A549 (cell line): Measurements from ENCODE around the gene PRR7. TPM values are rescaled to one million over a fixed set of nuclear protein-coding genes. Genes with fewer than 3 reads are reported as not detected.
A peak's percentile ranks its signal among the peaks of the same experiment; 100 is the strongest.

Experiments used
- ATAC-seq, 2 experiments: fragments of 200-7000 bp in 1 of 2; fragments of >200 bp in 1 of 2; cut with Nextera tagmentation in 1 of 2; cut with Tn5 transposase in 1 of 2; 3 replicates each; pipeline versions ENCODE4 v1.8.0 to v1.9.1; 2018 to 2020; ENCODE audit warnings: mild to moderate bottlenecking in 1 of 2, moderate library complexity in 1 of 2
- CTCF ChIA-PET: fragments of 300-600 bp; sonication (Branson Sonifier 250); formaldehyde crosslinking; extraction: SDS; loops from one replicate; lab custom pipeline; 2021; ENCODE audit warnings: antibody characterized with exemption, inconsistent platforms; lab: Yijun Ruan, JAX
- POLR2A ChIA-PET: fragments of 350-600 bp; formaldehyde crosslinking; extraction: SDS; loops from one replicate; lab custom pipeline; 2021; ENCODE audit warnings: antibody characterized with exemption, inconsistent platforms; lab: Yijun Ruan, JAX
- DNase-seq, 2 experiments: peaks; one replicate each; pipeline versions ENCODE4 v3.0.0 to v3.0.0-alpha.2; 2011 to 2016; ENCODE audit warnings: low read depth in 1 of 2, low spot score in 1 of 2
- FAIRE-seq: peaks from 2 replicates; lab custom pipeline; 2011; peaks lifted over from hg19 to GRCh38; lab: Jason Lieb, UNC
- H3K27ac ChIP-seq, 2 experiments: fragments of >200 bp; sonication (Bioruptor Twin); formaldehyde crosslinking; 3 replicates each; pipeline ENCODE4 v1.5.1; 2016 to 2017
- H3K4me1 ChIP-seq: fragments of >200 bp; sonication (Bioruptor Twin); formaldehyde crosslinking; 3 replicates; pipeline ENCODE4 v1.6.1; 2016
- H3K4me2 ChIP-seq: fragments of >200 bp; sonication (Bioruptor Twin); formaldehyde crosslinking; 3 replicates; pipeline ENCODE4 v1.6.1; 2016
- H3K4me3 ChIP-seq: fragments of >200 bp; sonication (Bioruptor Twin); formaldehyde crosslinking; 3 replicates; pipeline ENCODE4 v1.5.1; 2016
- H3K9me3 ChIP-seq: fragments of >200 bp; sonication (Bioruptor Twin); formaldehyde crosslinking; 3 replicates; pipeline ENCODE4 v1.6.1; 2016
- CHD2 ChIP-seq: fragments of 150-350 bp; IDR thresholded peaks from 2 replicates; pipeline ENCODE4 v1.6.1; 2014; ENCODE audit warnings: low read length; ENCODE audit not compliant: partially characterized antibody
- CHD4 ChIP-seq: fragments of 200-600 bp; sonication (generic); IDR thresholded peaks from 2 replicates; pipeline ENCODE4 v1.6.1; 2016; ENCODE audit warnings: antibody characterized with exemption, mild to moderate bottlenecking, borderline replicate concordance
- E2F6 ChIP-seq: IDR thresholded peaks from 2 replicates; pipeline ENCODE4 v1.6.1; 2012; ENCODE audit warnings: low read depth, borderline replicate concordance
- EHMT2 ChIP-seq: fragments of 200-600 bp; sonication (generic); IDR thresholded peaks from 2 replicates; pipeline ENCODE4 v1.6.1; 2016; ENCODE audit warnings: antibody characterized with exemption, low read depth, mild to moderate bottlenecking, moderate library complexity
- EP300 ChIP-seq, 2 experiments: fragments of >200 bp; sonication (Bioruptor Twin); formaldehyde crosslinking; IDR thresholded peaks; 2 replicates in 1 of 2; 3 replicates in 1 of 2; pipeline ENCODE4 v1.6.1; 2016 to 2017
- HDAC2 ChIP-seq: fragments of 200-600 bp; sonication (generic); IDR thresholded peaks from 2 replicates; pipeline ENCODE4 v1.6.1; 2016
- HOXA7 ChIP-seq: fragments of 250-450 bp; sonication (Bioruptor Pico); IDR thresholded peaks from 2 replicates; pipeline ENCODE4 v1.5.0; 2020; ENCODE audit warnings: mild to moderate bottlenecking, moderate library complexity
- JUN ChIP-seq, 2 experiments: fragments of >200 bp; sonication (Bioruptor Twin); formaldehyde crosslinking; IDR thresholded peaks; 2 replicates in 1 of 2; 3 replicates in 1 of 2; pipeline ENCODE4 v1.6.1; 2016 to 2017
- JUNB ChIP-seq: fragments of >200 bp; sonication (Bioruptor Twin); formaldehyde crosslinking; IDR thresholded peaks from 2 replicates; pipeline ENCODE4 v1.6.1; 2016
- PHF8 ChIP-seq: fragments of 200-600 bp; sonication (generic); IDR thresholded peaks from 2 replicates; pipeline ENCODE4 v1.6.1; 2016; ENCODE audit warnings: low read depth, mild to moderate bottlenecking, antibody characterized with exemption, moderate library complexity, borderline replicate concordance
- RARB ChIP-seq: fragments of 250-450 bp; sonication (Bioruptor Pico); IDR thresholded peaks from 2 replicates; pipeline ENCODE4 v1.8.0; 2021; ENCODE audit warnings: mild to moderate bottlenecking, moderate library complexity
- RCOR1 ChIP-seq: fragments of 150-350 bp; IDR thresholded peaks from 2 replicates; pipeline ENCODE4 v1.6.1; 2014; ENCODE audit warnings: antibody characterized with exemption, low read length, low read depth
- REST ChIP-seq: fragments of 200-600 bp; sonication (generic); IDR thresholded peaks from 2 replicates; pipeline ENCODE4 v1.6.1; 2016; ENCODE audit warnings: antibody characterized with exemption, mild to moderate bottlenecking, moderate library complexity
- RFX5 ChIP-seq: fragments of 450-650 bp; IDR thresholded peaks from 2 replicates; pipeline ENCODE4 v1.7.1; 2014; ENCODE audit warnings: antibody characterized with exemption, mild to moderate bottlenecking, moderate library complexity
- SMC3 ChIP-seq: fragments of >200 bp; sonication (Bioruptor Twin); formaldehyde crosslinking; IDR thresholded peaks from 3 replicates; pipeline ENCODE4 v1.6.1; 2018; ENCODE audit warnings: inconsistent platforms
- TP53 ChIP-seq: fragments of 250-450 bp; sonication (Bioruptor Pico); IDR thresholded peaks from 2 replicates; pipeline ENCODE4 v1.5.0; 2021; ENCODE audit warnings: mild to moderate bottlenecking, moderate library complexity
- ZC3H11A ChIP-seq: fragments of 450-650 bp; IDR thresholded peaks from 2 replicates; pipeline ENCODE4 v1.6.1; 2014; ENCODE audit warnings: antibody characterized with exemption, mild to moderate bottlenecking
- WGBS: methylation state at CpG from one replicate; pipeline ENCODE4 v1.1.6; 2017; ENCODE audit errors: missing lambda C conversion rate; 5-methylcytosine and 5-hydroxymethylcytosine counted together
- polyA plus RNA-seq, 4 experiments: library from polyadenylated mRNA; depleted of rRNA in 3 of 4; stranded (reverse); fragments of >200 nt; fragmentation: RNase III in 1 of 4; extraction: RNeasy Plus Mini Kit Qiagen cat#74134 plus additional on column Dnase treatment in 1 of 4; gene quantifications; 2 replicates in 3 of 4; 3 replicates in 1 of 4; pipeline ENCODE4 v1.2.3, GENCODE V29; 2011 to 2017
- TF ChIP-seq, protein P1 (sequence below): fragments of >200 bp; sonication (Bioruptor Twin); formaldehyde crosslinking; IDR thresholded peaks from 3 replicates; pipeline ENCODE4 v1.5.1; 2016
- TF ChIP-seq, protein P2 (sequence below): fragments of 150-350 bp; IDR thresholded peaks from 2 replicates; pipeline ENCODE4 v1.6.1; 2014; ENCODE audit warnings: low read depth, mild to moderate bottlenecking, low read length

The PRR7 gene
- polyA plus RNA-seq, 2 of the 4 experiments (the other 2 are of a cell fraction): 2.2 to 11.0 TPM

DNA sequence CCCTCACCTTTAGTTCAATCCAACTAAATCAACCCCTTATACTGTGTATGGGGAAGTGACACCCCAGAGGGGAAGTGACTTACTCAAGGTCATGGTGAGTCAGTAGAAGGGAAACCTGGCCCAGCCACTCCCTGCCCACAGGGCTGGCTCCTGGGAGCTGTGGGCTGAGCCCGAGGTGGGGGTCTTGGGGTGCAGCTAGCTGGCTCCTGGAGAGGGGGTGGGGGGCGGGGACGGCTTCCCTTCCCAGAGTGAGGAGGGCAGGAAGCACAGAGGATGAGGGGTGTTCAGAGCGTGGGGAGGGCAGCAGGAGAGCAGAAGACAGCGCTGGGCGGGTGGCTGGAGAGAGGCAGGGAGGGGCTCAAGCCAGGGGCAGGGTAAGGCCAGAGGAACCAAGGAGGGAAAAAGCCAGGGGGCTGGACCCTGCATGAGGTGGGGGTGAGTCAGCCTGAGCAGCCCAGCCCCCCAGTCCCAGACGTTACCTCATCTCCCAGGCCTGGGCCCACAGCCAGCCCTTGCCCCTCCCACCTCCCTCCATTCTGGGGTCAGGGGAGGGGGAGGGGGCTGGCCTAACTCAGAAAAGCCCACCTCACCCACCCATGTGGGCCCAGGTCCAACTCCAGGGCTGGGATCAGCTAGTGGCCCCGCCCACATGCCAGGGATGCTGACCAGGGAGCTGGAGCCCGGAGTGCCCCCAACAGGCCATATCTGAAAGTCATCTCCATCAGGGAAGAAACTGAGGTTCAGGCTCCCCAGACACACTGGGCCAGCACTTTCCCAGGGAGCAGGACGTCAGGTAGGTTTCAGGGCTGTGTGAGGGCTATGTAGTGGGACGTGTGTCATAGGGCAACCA lies 48.0 kb downstream of the PRR7 start (continued):
- TF ChIP-seq REST (no peak), JUN (IDR thresholded peaks at IDR 0.05) (peak in 1 of 2 experiments; percentile 65; a peak in 2 of 5 replicates), JUNB (peak; percentile 51), PHF8 (no peak)

DNA sequence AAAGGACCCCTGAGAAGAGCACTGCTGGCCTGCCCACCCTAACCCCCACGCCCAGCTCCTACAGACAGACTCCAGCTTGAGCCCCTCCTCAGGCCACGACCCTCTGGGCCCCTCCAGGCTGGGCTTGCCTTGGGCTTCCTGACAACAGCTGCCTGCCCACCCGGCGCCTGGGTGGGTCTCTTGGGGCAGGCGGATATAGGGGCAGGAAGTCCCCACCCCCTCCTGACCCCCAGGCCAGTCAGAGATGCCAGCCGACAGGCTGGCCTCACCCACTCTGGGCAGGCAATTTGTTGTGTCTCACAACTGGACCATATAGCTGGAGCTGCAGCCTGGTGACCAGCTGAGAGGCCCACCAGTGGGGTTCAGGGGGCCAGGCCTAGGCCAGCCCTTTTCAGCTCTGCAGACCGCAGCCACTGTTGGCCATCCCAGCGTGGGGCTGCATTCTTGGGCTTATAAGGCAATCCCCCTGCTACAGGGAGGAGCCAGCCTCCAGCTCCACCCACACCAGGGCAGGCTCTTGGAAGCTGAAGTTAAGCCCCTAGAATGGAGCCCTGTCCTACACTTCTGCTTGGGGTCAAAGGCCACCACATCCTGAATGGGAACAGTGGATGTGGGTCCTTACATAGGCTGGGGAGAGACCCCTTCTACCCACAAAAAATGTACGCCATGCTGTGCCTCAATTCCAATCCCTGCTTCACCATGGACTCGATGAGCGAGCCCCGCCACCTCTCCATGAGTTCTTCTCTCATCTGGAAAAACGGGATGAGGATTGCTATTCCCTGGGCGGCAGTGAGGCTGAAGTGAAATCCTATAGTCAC lies 48.8 kb downstream of the PRR7 start:
- FAIRE-seq (no peak), ATAC-seq (peak; percentile 6 to 27; a peak in 4 of 6 replicates), DNase-seq (peak in 1 of 2 experiments; percentile 72)
- peak overlapping the region; percentile 63 for H3K4me3 ChIP-seq
- peak overlapping the region; percentile 82 to 95 for H3K27ac ChIP-seq
- no peaks in the 10 kb centered on the region for H3K9me3 ChIP-seq
- 62% methylated on average over 12 of the region's 14 CpGs for WGBS
- ChIA-PET POLR2A (interaction anchor here (0.5 to 1.5 kb wide), 5 partner anchors 17 to 191 kb away, joined by 3 to 4 read pairs (median 3); no protein-coding TSS in a partner anchor), CTCF (interaction anchor here (1.1 to 18.1 kb wide), 10 partner anchors 7 to 113 kb away, joined by 3 to 354 read pairs (median 6); partner anchors contain the start of genes DBN1, PDLIM7, PFN3 and PRR7)
- TF ChIP-seq, protein P1, sequence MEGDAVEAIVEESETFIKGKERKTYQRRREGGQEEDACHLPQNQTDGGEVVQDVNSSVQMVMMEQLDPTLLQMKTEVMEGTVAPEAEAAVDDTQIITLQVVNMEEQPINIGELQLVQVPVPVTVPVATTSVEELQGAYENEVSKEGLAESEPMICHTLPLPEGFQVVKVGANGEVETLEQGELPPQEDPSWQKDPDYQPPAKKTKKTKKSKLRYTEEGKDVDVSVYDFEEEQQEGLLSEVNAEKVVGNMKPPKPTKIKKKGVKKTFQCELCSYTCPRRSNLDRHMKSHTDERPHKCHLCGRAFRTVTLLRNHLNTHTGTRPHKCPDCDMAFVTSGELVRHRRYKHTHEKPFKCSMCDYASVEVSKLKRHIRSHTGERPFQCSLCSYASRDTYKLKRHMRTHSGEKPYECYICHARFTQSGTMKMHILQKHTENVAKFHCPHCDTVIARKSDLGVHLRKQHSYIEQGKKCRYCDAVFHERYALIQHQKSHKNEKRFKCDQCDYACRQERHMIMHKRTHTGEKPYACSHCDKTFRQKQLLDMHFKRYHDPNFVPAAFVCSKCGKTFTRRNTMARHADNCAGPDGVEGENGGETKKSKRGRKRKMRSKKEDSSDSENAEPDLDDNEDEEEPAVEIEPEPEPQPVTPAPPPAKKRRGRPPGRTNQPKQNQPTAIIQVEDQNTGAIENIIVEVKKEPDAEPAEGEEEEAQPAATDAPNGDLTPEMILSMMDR: no peak
- TF ChIP-seq RFX5 (no peak), EHMT2 (no peak), EP300 (IDR thresholded peaks at IDR 0.05) (no peak), ZC3H11A (no peak), PHF8 (no peak), E2F6 (no peak), CHD4 (no peak), TP53 (no peak), REST (no peak), HOXA7 (CRISPR knock-in tag) (no peak), RARB (CRISPR knock-in tag) (no peak), RCOR1 (no peak), CHD2 (no peak), SMC3 (no peak), HDAC2 (no peak)
- TF ChIP-seq, protein P2, sequence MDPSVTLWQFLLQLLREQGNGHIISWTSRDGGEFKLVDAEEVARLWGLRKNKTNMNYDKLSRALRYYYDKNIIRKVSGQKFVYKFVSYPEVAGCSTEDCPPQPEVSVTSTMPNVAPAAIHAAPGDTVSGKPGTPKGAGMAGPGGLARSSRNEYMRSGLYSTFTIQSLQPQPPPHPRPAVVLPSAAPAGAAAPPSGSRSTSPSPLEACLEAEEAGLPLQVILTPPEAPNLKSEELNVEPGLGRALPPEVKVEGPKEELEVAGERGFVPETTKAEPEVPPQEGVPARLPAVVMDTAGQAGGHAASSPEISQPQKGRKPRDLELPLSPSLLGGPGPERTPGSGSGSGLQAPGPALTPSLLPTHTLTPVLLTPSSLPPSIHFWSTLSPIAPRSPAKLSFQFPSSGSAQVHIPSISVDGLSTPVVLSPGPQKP: no peak
- H3K4me2 ChIP-seq: peak overlapping the region; percentile 98
- H3K4me1 ChIP-seq: peaks cover 64% of the 10 kb centered on the region
